CD14-positive monocyte (primary cell): Measurements from ENCODE around the gene SMG7. TPM values are rescaled to one million over a fixed set of nuclear protein-coding genes. Genes with fewer than 3 reads are reported as not detected.

ENCODE experiments used
- DNase-seq, 3 donors: peaks; one replicate each; pipeline ENCODE4 v3.0.0-alpha.2; 2011 to 2022
- H2AFZ ChIP-seq: 2 replicates; pipeline ENCODE4 v1.6.0; 2012; ENCODE audit warnings: mild to moderate bottlenecking, low read depth, low read length, inconsistent platforms; ENCODE audit not compliant: insufficient read depth, poor library complexity, severe bottlenecking
- H3K27ac ChIP-seq, 2 donors: 1 replicate in 1 of 2; 2 replicates in 1 of 2; pipeline ENCODE4 v1.5.1; 2012 to 2013; ENCODE audit warnings: low read length in 2 of 2, control low read depth in 1 of 2, inconsistent platforms in 1 of 2, low read depth in 1 of 2, mild to moderate bottlenecking in 1 of 2
- H3K27me3 ChIP-seq, 2 donors: one replicate each; pipeline versions ENCODE4 v1.6.0 to v1.6.1; 2011 to 2013; ENCODE audit warnings: low read length in 2 of 2; ENCODE audit not compliant: control insufficient read depth in 2 of 2, insufficient read depth in 2 of 2
- H3K36me3 ChIP-seq, 2 donors: replicated peaks in 1 of 2; 1 replicate in 1 of 2; 2 replicates in 1 of 2; pipeline versions ENCODE4 v1.5.1 to v1.6.1; 2012 to 2013; ENCODE audit warnings: low read length in 2 of 2, control low read depth in 1 of 2, inconsistent platforms in 1 of 2, mild to moderate bottlenecking in 1 of 2; ENCODE audit not compliant: insufficient read depth in 2 of 2, control insufficient read depth in 1 of 2
- H3K4me1 ChIP-seq, 2 donors: 1 replicate in 1 of 2; 2 replicates in 1 of 2; pipeline versions ENCODE4 v1.5.1 to v1.6.1; 2012 to 2013; ENCODE audit warnings: low read length in 2 of 2, control low read depth in 1 of 2, inconsistent platforms in 1 of 2, mild to moderate bottlenecking in 1 of 2, moderate library complexity in 1 of 2; ENCODE audit not compliant: insufficient read depth in 2 of 2, control insufficient read depth in 1 of 2
- H3K4me2 ChIP-seq: replicated peaks from 2 replicates; pipeline ENCODE3; 2012; ENCODE audit warnings: low read length, moderate library complexity, mild to moderate bottlenecking; ENCODE audit not compliant: poor library complexity, severe bottlenecking; ENCODE audit errors: extremely low read depth
- H3K4me3 ChIP-seq, 3 experiments: fragments of 200-600 bp in 1 of 3; sonication (generic) in 1 of 3; replicated peaks in 1 of 3; 1 replicate in 2 of 3; 2 replicates in 1 of 3; pipeline ENCODE4 v1.5.1; 2011 to 2013; ENCODE audit warnings: low read length in 3 of 3, mild to moderate bottlenecking in 3 of 3, control low read depth in 2 of 3, low read depth in 2 of 3, inconsistent platforms in 1 of 3, moderate library complexity in 1 of 3
- H3K79me2 ChIP-seq: 2 replicates; pipeline ENCODE4 v1.6.0; 2012; ENCODE audit warnings: mild to moderate bottlenecking, control low read depth, inconsistent platforms, low read length, moderate library complexity; ENCODE audit not compliant: insufficient read depth
- H3K9ac ChIP-seq: 2 replicates; pipeline ENCODE4 v1.6.0; 2017; ENCODE audit warnings: low read length, mild to moderate bottlenecking; ENCODE audit not compliant: insufficient read depth, poor library complexity, severe bottlenecking
- H3K9me3 ChIP-seq, 2 donors: replicated peaks in 1 of 2; 1 replicate in 1 of 2; 2 replicates in 1 of 2; pipeline versions ENCODE4 v1.5.1 to v1.6.1; 2012 to 2013; ENCODE audit warnings: low read length in 2 of 2, control low read depth in 1 of 2; ENCODE audit not compliant: control insufficient read depth in 1 of 2, insufficient read depth in 1 of 2
- H4K20me1 ChIP-seq: 2 replicates; pipeline ENCODE4 v1.6.0; 2012; ENCODE audit warnings: mild to moderate bottlenecking, low read length, control low read depth, moderate library complexity; ENCODE audit not compliant: insufficient read depth
- H3K27ac Mint-ChIP-seq, 7 donors: one replicate each; pipeline ENCODE4 v1.8.0; 2020; ENCODE audit warnings: mild to moderate bottlenecking in 7 of 7, mixed read lengths in 7 of 7, moderate library complexity in 6 of 7, inconsistent platforms in 2 of 7
- H3K27me3 Mint-ChIP-seq, 3 donors: one replicate each; pipeline ENCODE4 v1.8.0; 2021 to 2022; ENCODE audit warnings: low read depth in 3 of 3, mild to moderate bottlenecking in 3 of 3, mixed read lengths in 3 of 3, moderate library complexity in 3 of 3, inconsistent platforms in 1 of 3
- H3K36me3 Mint-ChIP-seq, 2 donors: one replicate each; pipeline ENCODE4 v1.8.0; 2020; ENCODE audit warnings: mixed read lengths in 2 of 2, inconsistent platforms in 1 of 2, mild to moderate bottlenecking in 1 of 2
- H3K4me1 Mint-ChIP-seq: one replicate; pipeline ENCODE4 v1.8.0; 2020; ENCODE audit warnings: mild to moderate bottlenecking, mixed read lengths
- H3K4me3 Mint-ChIP-seq, 2 donors: one replicate each; pipeline ENCODE4 v1.8.0; 2020; ENCODE audit warnings: mild to moderate bottlenecking in 2 of 2, mixed read lengths in 2 of 2, moderate library complexity in 1 of 2
- H3K9me3 Mint-ChIP-seq, 7 donors: one replicate each; pipeline ENCODE4 v1.8.0; 2020 to 2022; ENCODE audit warnings: mixed read lengths in 7 of 7, mild to moderate bottlenecking in 6 of 7, moderate library complexity in 6 of 7, inconsistent platforms in 2 of 7
- WGBS: methylation state at CpG from one replicate; pipeline ENCODE4 v1.1.5; 2013; ENCODE audit warnings: missing lambda C conversion rate; ENCODE audit not compliant: insufficient coverage; 5-methylcytosine and 5-hydroxymethylcytosine counted together
- intact Hi-C, 2 donors: fragments of 100-400 bp; cut with micrococcal nuclease; formaldehyde crosslinking; loops; one replicate each; pipeline versions ENCODE4 v1.15.0 to v1.15.1; 2023
- polyA plus RNA-seq, 3 donors: library from polyadenylated mRNA; depleted of rRNA in 1 of 3; unstranded in 2 of 3; stranded (reverse) in 1 of 3; fragments of 300-500 nt in 2 of 3; fragments of >200 nt in 1 of 3; fragmentation: Illumina TruSeq in 2 of 3; gene quantifications; 1 replicate in 2 of 3; 2 replicates in 1 of 3; pipeline ENCODE4 v1.2.3, GENCODE V29; 2012 to 2021
- TF ChIP-seq, protein P1 (sequence below): fragments of 200-600 bp; IDR thresholded peaks from one replicate; pipeline ENCODE4 v1.8.0; 2022; ENCODE audit warnings: antibody characterized with exemption, mild to moderate bottlenecking

Gene SMG7
- polyA plus RNA-seq, 3 donors = 11.5 to 31.3 (median 19.4) TPM

GRCh38 chr1:183431840-183432547 is 40.3 kb upstream of the SMG7 start:
- H3K4me2 ChIP-seq = no peak overlapping the region
- no peak overlapping the region for H3K4me3 Mint-ChIP-seq
- peaks cover 10% of the 10 kb centered on the region in 2 donors for H3K27me3 ChIP-seq
- H3K79me2 ChIP-seq = no peaks in the 10 kb centered on the region
- 92% methylated on average over 2 of the region's 4 CpGs for WGBS
- H3K9ac ChIP-seq = no peak overlapping the region
- no peak overlapping the region for H3K4me3 ChIP-seq
- TF ChIP-seq, protein P1, sequence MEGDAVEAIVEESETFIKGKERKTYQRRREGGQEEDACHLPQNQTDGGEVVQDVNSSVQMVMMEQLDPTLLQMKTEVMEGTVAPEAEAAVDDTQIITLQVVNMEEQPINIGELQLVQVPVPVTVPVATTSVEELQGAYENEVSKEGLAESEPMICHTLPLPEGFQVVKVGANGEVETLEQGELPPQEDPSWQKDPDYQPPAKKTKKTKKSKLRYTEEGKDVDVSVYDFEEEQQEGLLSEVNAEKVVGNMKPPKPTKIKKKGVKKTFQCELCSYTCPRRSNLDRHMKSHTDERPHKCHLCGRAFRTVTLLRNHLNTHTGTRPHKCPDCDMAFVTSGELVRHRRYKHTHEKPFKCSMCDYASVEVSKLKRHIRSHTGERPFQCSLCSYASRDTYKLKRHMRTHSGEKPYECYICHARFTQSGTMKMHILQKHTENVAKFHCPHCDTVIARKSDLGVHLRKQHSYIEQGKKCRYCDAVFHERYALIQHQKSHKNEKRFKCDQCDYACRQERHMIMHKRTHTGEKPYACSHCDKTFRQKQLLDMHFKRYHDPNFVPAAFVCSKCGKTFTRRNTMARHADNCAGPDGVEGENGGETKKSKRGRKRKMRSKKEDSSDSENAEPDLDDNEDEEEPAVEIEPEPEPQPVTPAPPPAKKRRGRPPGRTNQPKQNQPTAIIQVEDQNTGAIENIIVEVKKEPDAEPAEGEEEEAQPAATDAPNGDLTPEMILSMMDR = no peak
- no peaks in the 10 kb centered on the region for H3K36me3 Mint-ChIP-seq
- no peaks in the 10 kb centered on the region for H3K36me3 ChIP-seq
- intact Hi-C loops = no loop called here
- H3K27ac ChIP-seq = no peak overlapping the region
- no peak overlapping the region for H2AFZ ChIP-seq
- H3K4me1 Mint-ChIP-seq = no peaks in the 10 kb centered on the region
- no peaks in the 10 kb centered on the region for H4K20me1 ChIP-seq
- H3K27ac Mint-ChIP-seq = no peak overlapping the region
- no peaks in the 10 kb centered on the region for H3K4me1 ChIP-seq
- DNase-seq = no peak
- no peaks in the 10 kb centered on the region for H3K9me3 ChIP-seq
- peaks cover 0 to 5% (median 3%) of the 10 kb centered on the region in 7 donors for H3K9me3 Mint-ChIP-seq
- peaks cover 9 to 14% (median 10%) of the 10 kb centered on the region in 3 donors for H3K27me3 Mint-ChIP-seq

DNA sequence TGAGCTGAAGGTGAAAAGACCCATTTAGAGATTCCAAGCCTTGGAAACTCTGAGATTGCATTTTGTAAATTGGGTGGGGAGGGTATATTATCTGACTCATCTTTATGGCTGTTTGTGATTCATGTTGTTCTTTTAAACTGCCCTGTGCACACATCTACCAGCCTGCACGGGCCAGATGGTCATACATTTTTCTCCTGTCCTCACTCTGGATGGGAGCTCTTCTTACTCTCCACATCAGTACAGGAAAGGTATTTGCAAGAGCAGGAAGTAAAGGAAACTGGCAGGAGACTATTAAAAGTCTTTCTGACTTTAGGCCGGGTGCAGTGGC is 39.8 kb upstream of the SMG7 start:
- H3K27ac ChIP-seq = no peak overlapping the region

More for the DNA sequence above, 39.8 kb upstream of the SMG7 start:
- no peaks in the 10 kb centered on the region for H3K4me1 Mint-ChIP-seq
- H3K4me3 Mint-ChIP-seq = no peak overlapping the region
- H3K27me3 ChIP-seq = peaks cover 10% of the 10 kb centered on the region in 2 donors
- no peaks in the 10 kb centered on the region for H3K36me3 Mint-ChIP-seq
- H3K79me2 ChIP-seq = no peaks in the 10 kb centered on the region
- no peak overlapping the region for H3K27ac Mint-ChIP-seq
- no peak overlapping the region for H2AFZ ChIP-seq
- H3K4me2 ChIP-seq = no peak overlapping the region
- WGBS = 64% methylated on average over 1 of the region's 2 CpGs
- H3K9me3 Mint-ChIP-seq = peaks cover 0 to 4% (median 0%) of the 10 kb centered on the region in 7 donors
- H3K4me3 ChIP-seq = no peak overlapping the region
- TF ChIP-seq, protein P1 = no peak
- H3K27me3 Mint-ChIP-seq = peaks cover 9 to 12% (median 10%) of the 10 kb centered on the region in 3 donors
- no peaks in the 10 kb centered on the region for H3K4me1 ChIP-seq
- H3K36me3 ChIP-seq = no peaks in the 10 kb centered on the region
- no peak overlapping the region for H3K9ac ChIP-seq
- no peaks in the 10 kb centered on the region for H4K20me1 ChIP-seq
- DNase-seq = no peak
- H3K9me3 ChIP-seq = no peaks in the 10 kb centered on the region
- intact Hi-C loops = no loop called here
